GM12878 (cell line): ENCODE data around the gene ICA1. TPM values are rescaled to one million over a fixed set of nuclear protein-coding genes. Genes with fewer than 3 reads are reported as not detected.

Experiments
- ATAC-seq: fragments of 200-7000 bp; cut with Tn5 transposase; 3 replicates; pipeline ENCODE4 v1.9.1; 2020; ENCODE audit warnings: mild to moderate bottlenecking, moderate library complexity
- BruUV-seq: library from RNA; stranded (reverse); fragments of 400-500 nt; replicated peaks from 2 replicates; lab custom pipeline; 2021; lab: Mats Ljungman, UMichigan
- CTCF ChIA-PET: fragments of 300-600 bp; sonication (Branson Sonifier 250); formaldehyde crosslinking; extraction: SDS; loops from one replicate; lab custom pipeline; 2021; ENCODE audit warnings: inconsistent platforms; lab: Yijun Ruan, JAX
- POLR2A ChIA-PET: fragments of 350-600 bp; formaldehyde crosslinking; extraction: SDS; loops from one replicate; lab custom pipeline; 2021; ENCODE audit warnings: inconsistent platforms; lab: Charles Lee
- RAD21 ChIA-PET: fragments of 300-600 bp; sonication (Branson Sonifier 250); formaldehyde crosslinking; loops from one replicate; lab custom pipeline; 2023; ENCODE audit warnings: antibody characterized with exemption; ENCODE audit not compliant: unreplicated experiment; lab: Charles Lee
- SMC1A ChIA-PET: fragments of 300-600 bp; sonication (Branson Sonifier 250); formaldehyde crosslinking; loops from one replicate; lab custom pipeline; 2023; ENCODE audit not compliant: unreplicated experiment, uncharacterized antibody; lab: Charles Lee
- DNase-seq: peaks from one replicate; pipeline ENCODE4 v3.0.0-alpha.2; 2011; ENCODE audit warnings: low read depth, low spot score
- FAIRE-seq: peaks from 3 replicates; lab custom pipeline; 2011; peaks lifted over from hg19 to GRCh38; lab: Jason Lieb, UNC
- H2AFZ ChIP-seq: 2 replicates; pipeline ENCODE4 v1.6.0; 2011; ENCODE audit warnings: low read depth, low read length, control low read depth; ENCODE audit not compliant: control insufficient read depth
- H3K27ac ChIP-seq: 2 replicates; pipeline ENCODE4 v1.5.1; 2011; ENCODE audit warnings: control low read depth; ENCODE audit not compliant: control insufficient read depth, insufficient read depth
- H3K27me3 ChIP-seq, 2 experiments: replicated peaks in 1 of 2; 2 replicates each; pipeline versions ENCODE4 v1.6.0 to v1.6.1; 2011; ENCODE audit warnings: low read length in 1 of 2; ENCODE audit not compliant: control insufficient read depth in 2 of 2, insufficient read depth in 2 of 2
- H3K36me3 ChIP-seq, 2 experiments: 2 replicates each; pipeline ENCODE4 v1.5.1; 2011; ENCODE audit warnings: low read length in 1 of 2; ENCODE audit not compliant: control insufficient read depth in 2 of 2, insufficient read depth in 2 of 2
- H3K4me1 ChIP-seq: 2 replicates; pipeline ENCODE4 v1.6.1; 2011; ENCODE audit warnings: mild to moderate bottlenecking, low read length, moderate library complexity, mixed read lengths; ENCODE audit not compliant: control insufficient read depth, insufficient read depth
- H3K4me2 ChIP-seq: 2 replicates; pipeline ENCODE4 v1.6.0; 2011; ENCODE audit warnings: control low read depth; ENCODE audit not compliant: control insufficient read depth, insufficient read depth
- H3K4me3 ChIP-seq: fragments of 200-600 bp; sonication (generic); 2 replicates; pipeline ENCODE4 v1.5.1; 2016
- H3K79me2 ChIP-seq: 2 replicates; pipeline ENCODE4 v1.6.0; 2011; ENCODE audit warnings: low read length; ENCODE audit not compliant: control insufficient read depth, insufficient read depth
- H3K9ac ChIP-seq: 2 replicates; pipeline ENCODE4 v1.8.0; 2011; ENCODE audit warnings: low read length, control low read depth, mixed read lengths; ENCODE audit not compliant: control insufficient read depth, insufficient read depth
- H3K9me3 ChIP-seq: replicated peaks from 3 replicates; pipeline ENCODE4 v1.5.1; 2011; ENCODE audit warnings: mild to moderate bottlenecking, low read length; ENCODE audit not compliant: control insufficient read depth, insufficient read depth
- H4K20me1 ChIP-seq: 2 replicates; pipeline ENCODE4 v1.6.0; 2011; ENCODE audit not compliant: control insufficient read depth, insufficient read depth
- ASH2L ChIP-seq: fragments of 300-600, 200-600 bp; sonication (generic); IDR thresholded peaks from 2 replicates; pipeline ENCODE4 v1.6.1; 2017; ENCODE audit warnings: low read depth, mild to moderate bottlenecking, borderline replicate concordance
- BCL11A ChIP-seq: IDR thresholded peaks from 2 replicates; pipeline ENCODE4 v1.6.1; 2011; ENCODE audit warnings: low read depth, low read length
- BCL3 ChIP-seq: IDR thresholded peaks from 2 replicates; pipeline ENCODE4 v1.6.1; 2011; ENCODE audit warnings: borderline replicate concordance, low read depth, mild to moderate bottlenecking, moderate library complexity, low read length; ENCODE audit not compliant: insufficient read depth, poor library complexity, severe bottlenecking
- BCLAF1 ChIP-seq: fragments of 450-650 bp; IDR thresholded peaks from 2 replicates; pipeline ENCODE4 v1.6.1; 2017; ENCODE audit warnings: antibody characterized with exemption, mild to moderate bottlenecking, moderate library complexity
- BHLHE40 ChIP-seq, 2 experiments: fragments of 450-650 bp in 1 of 2; IDR thresholded peaks; 2 replicates each; pipeline ENCODE4 v1.6.1; 2011 to 2017; ENCODE audit warnings: low read depth in 2 of 2, borderline replicate concordance in 1 of 2, improper control_type of control experiment in 1 of 2, low read length in 1 of 2, mild to moderate bottlenecking in 1 of 2
- CHD2 ChIP-seq: IDR thresholded peaks from 2 replicates; pipeline ENCODE4 v1.6.1; 2011; ENCODE audit warnings: low read depth, low read length, improper control_type of control experiment, borderline replicate concordance
- CREM ChIP-seq: IDR thresholded peaks from 2 replicates; pipeline ENCODE4 v1.6.1; 2014; ENCODE audit warnings: antibody characterized with exemption, low read depth
- ELK1 ChIP-seq: IDR thresholded peaks from 2 replicates; pipeline ENCODE4 v1.6.1; 2012; ENCODE audit warnings: low read depth, low read length, improper control_type of control experiment
- FOS ChIP-seq: IDR thresholded peaks from 3 replicates; pipeline ENCODE4 v1.6.1; 2011; ENCODE audit warnings: borderline replicate concordance; ENCODE audit not compliant: insufficient read length; ENCODE audit errors: extremely low read depth
- HDAC6 ChIP-seq: fragments of 200-600 bp; sonication (generic); IDR thresholded peaks from one replicate; pipeline ENCODE4 v1.8.0; 2017; ENCODE audit warnings: antibody characterized with exemption; ENCODE audit not compliant: unreplicated experiment
- LARP7 ChIP-seq: fragments of 450-650 bp; IDR thresholded peaks from 2 replicates; pipeline ENCODE4 v1.6.1; 2017; ENCODE audit warnings: mild to moderate bottlenecking
- POU2F2 ChIP-seq: IDR thresholded peaks from 3 replicates; pipeline ENCODE4 v1.6.1; 2011; ENCODE audit warnings: low read depth, mild to moderate bottlenecking, low read length, borderline replicate concordance
- RAD21 ChIP-seq: IDR thresholded peaks from 2 replicates; pipeline ENCODE4 v1.6.1; 2011; ENCODE audit warnings: mild to moderate bottlenecking, low read depth, low read length, moderate library complexity; ENCODE audit not compliant: insufficient read depth
- SIN3A ChIP-seq: IDR thresholded peaks from 2 replicates; pipeline ENCODE4 v1.6.1; 2012; ENCODE audit warnings: low read depth, low read length, improper control_type of control experiment
- SMC3 ChIP-seq: IDR thresholded peaks from 2 replicates; pipeline ENCODE4 v1.6.1; 2011; ENCODE audit warnings: low read length, improper control_type of control experiment, borderline replicate concordance
- SP1 ChIP-seq: IDR thresholded peaks from one replicate; pipeline ENCODE4 v1.6.1; 2011; ENCODE audit warnings: low read depth, low read length
- TCF12 ChIP-seq: IDR thresholded peaks from 2 replicates; pipeline ENCODE4 v1.6.1; 2011; ENCODE audit warnings: low read depth, mild to moderate bottlenecking, low read length
- WGBS: methylation state at CpG from one replicate; pipeline ENCODE4 v1.1.6; 2016; ENCODE audit warnings: low lambda C conversion rate; ENCODE audit not compliant: insufficient replicate concordance, insufficient coverage; ENCODE audit errors: missing lambda C conversion rate; 5-methylcytosine and 5-hydroxymethylcytosine counted together
- in situ Hi-C: fragments of 300-500 bp; cut with MboI; formaldehyde crosslinking; loops from 9 replicates; pipeline ENCODE4 v1.14.3; 2018; ENCODE audit warnings: mixed read lengths
- intact Hi-C: fragments of 100-400 bp; cut with micrococcal nuclease; formaldehyde crosslinking; loops from one replicate; pipeline ENCODE4 v1.14.2; 2022; ENCODE audit not compliant: unreplicated experiment
- polyA plus RNA-seq, 11 experiments: library from polyadenylated mRNA; depleted of rRNA in 4 of 11; unstranded in 6 of 11; stranded (reverse) in 5 of 11; fragments of >200 nt; fragmentation: Nextera tagmentation in 4 of 11; fragmentation: Illumina TruSeq in 1 of 11; extraction: Ambion mirVana in 4 of 11; extraction: Trizol in 1 of 11; gene quantifications; 1 replicate in 1 of 11; 2 replicates in 10 of 11; pipeline versions ENCODE4 v1.2.1 to v1.2.3, GENCODE V29; 2011 to 2016; ENCODE audit warnings: inconsistent platforms in 2 of 11, missing spikeins in 2 of 11, low read depth in 1 of 11
- total RNA-seq, 4 experiments: library from RNA; depleted of rRNA in 3 of 4; stranded (reverse); fragments of >200 nt in 3 of 4; fragmentation: Illumina TruSeq in 1 of 4; extraction: Trizol in 1 of 4; gene quantifications; 2 replicates each; pipeline versions ENCODE4 v1.2.1 to v1.2.3, GENCODE V29; 2013 to 2021

The ICA1 gene
- total and polyA plus RNA-seq, 10 of the 15 experiments (the other 5 are each of a cell fraction or from before 2014, with no cell fraction given): 1.3 to 35.1 (median 3.3) TPM

GRCh38 chr7:8068892-8069686 lies 192.9 kb downstream of the ICA1 start (continued):
- TF ChIP-seq BCLAF1 (no peak), BCL3 (no peak), SP1 (no peak), HDAC6 (no peak)
- TF ChIP-seq, all 136 proteins: peak for 0

- BruUV-seq: no TSS peak
- no peak overlapping the region for H3K9ac ChIP-seq
- FAIRE-seq (no peak), ATAC-seq (no peak), DNase-seq (no peak)
- ChIA-PET SMC1A (interaction anchor here (0.6 to 1.8 kb wide), 8 partner anchors 7 to 462 kb away, joined by 3 to 5 read pairs (median 3); no protein-coding TSS in a partner anchor), RAD21 (no interaction called here), CTCF (interaction anchor here (1.4 to 1.6 kb wide), 3 partner anchors 10 to 384 kb away, joined by 3 to 4 read pairs (median 4); no protein-coding TSS in a partner anchor), POLR2A (no interaction called here)
- no peak overlapping the region for H3K27ac ChIP-seq
- H3K9me3 ChIP-seq: peaks cover 5% of the 10 kb centered on the region; the same call in 2 of the 3 replicates
- H3K4me2 ChIP-seq: no peak overlapping the region
- intact Hi-C loops: no loop called here
- H3K4me3 ChIP-seq: no peak overlapping the region
- 97% methylated on average over 2 of the region's 2 CpGs for WGBS
- H3K36me3 ChIP-seq: peaks cover 7 to 19% of the 10 kb centered on the region in 2 experiments
- H2AFZ ChIP-seq: no peak overlapping the region
- no peaks in the 10 kb centered on the region; the same call in 1 of the 2 replicates for H4K20me1 ChIP-seq
- H3K4me1 ChIP-seq: peaks cover 8% of the 10 kb centered on the region; the same call in 1 of the 2 replicates
- in situ Hi-C loops: no loop called here
- H3K79me2 ChIP-seq: peaks cover 18% of the 10 kb centered on the region
- no peaks in the 10 kb centered on the region for H3K27me3 ChIP-seq
- TF ChIP-seq ELK1 (no peak), TCF12 (no peak), CHD2 (no peak), FOS (no peak), BCL11A (no peak), POU2F2 (no peak), LARP7 (no peak), CREM (no peak), RAD21 (no peak), SIN3A (no peak), SMC3 (no peak), ASH2L (no peak), BHLHE40 (IDR thresholded peaks at IDR 0.05; ENCODE audit: borderline replicate concordance in 1 of 2, low read depth in 2 of 2, low read length in 1 of 2) (no peak)
These were observed 196.6 kb downstream of the ICA1 start for GRCh38 chr7:8065356-8065813.
